HG03469 (cell line): ENCODE measurements around the gene CFAP210.
"Not testable (repeated sequence)": the region's sequence is repeated elsewhere in the genome, so short reads cannot be mapped to it uniquely, and the experiment has no call there.

Source experiments
- ATAC-seq: cut with Tn5 transposase; IDR thresholded peaks from one replicate; pipeline ENCODE4 v1.9.1; 2021; ENCODE audit warnings: mild to moderate bottlenecking, moderate library complexity, moderate number of reproducible peaks; ENCODE audit not compliant: unreplicated experiment

The CFAP210 gene

GRCh38 chr2:169714699-169715098, 20.5 kb upstream of the CFAP210 start:
- no peak for ATAC-seq

- ATAC-seq, result no peak
Measured at GRCh38 chr2:169713331-169713730, 19.1 kb upstream of the CFAP210 start.

- ATAC-seq, result no peak
Measured at GRCh38 chr2:169712791-169713227, 18.6 kb upstream of the CFAP210 start.

- ATAC-seq, result no peak
Measured at GRCh38 chr2:169711751-169712509, 17.7 kb upstream of the CFAP210 start.

- no peak for ATAC-seq
Measured at GRCh38 chr2:169709981-169710380, 15.8 kb upstream of the CFAP210 start.

- no peak for ATAC-seq
Measured at GRCh38 chr2:169709331-169709730, 15.1 kb upstream of the CFAP210 start.

- ATAC-seq, result no peak
Measured at GRCh38 chr2:169707626-169708025, 13.4 kb upstream of the CFAP210 start.

DNA sequence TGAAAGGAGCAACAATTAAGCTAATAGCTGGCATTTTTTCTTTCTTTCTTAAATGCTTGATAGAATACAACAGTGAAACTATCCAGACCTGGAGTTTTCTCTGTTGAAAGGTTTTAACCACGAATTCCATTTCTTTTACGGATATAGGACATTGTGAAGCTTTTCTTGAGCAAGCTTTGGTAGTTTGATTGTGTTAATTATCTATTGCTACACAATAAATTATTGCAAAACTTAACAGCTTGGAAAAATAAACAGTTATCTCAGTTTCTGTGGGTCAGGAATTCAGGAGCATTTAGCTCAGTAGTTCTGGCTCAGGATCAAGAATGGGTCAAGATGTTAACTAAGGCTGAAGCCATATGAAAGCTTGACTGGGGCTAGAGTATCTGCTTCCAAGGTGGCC, 11.7 kb upstream of the CFAP210 start:
- no peak for ATAC-seq

DNA sequence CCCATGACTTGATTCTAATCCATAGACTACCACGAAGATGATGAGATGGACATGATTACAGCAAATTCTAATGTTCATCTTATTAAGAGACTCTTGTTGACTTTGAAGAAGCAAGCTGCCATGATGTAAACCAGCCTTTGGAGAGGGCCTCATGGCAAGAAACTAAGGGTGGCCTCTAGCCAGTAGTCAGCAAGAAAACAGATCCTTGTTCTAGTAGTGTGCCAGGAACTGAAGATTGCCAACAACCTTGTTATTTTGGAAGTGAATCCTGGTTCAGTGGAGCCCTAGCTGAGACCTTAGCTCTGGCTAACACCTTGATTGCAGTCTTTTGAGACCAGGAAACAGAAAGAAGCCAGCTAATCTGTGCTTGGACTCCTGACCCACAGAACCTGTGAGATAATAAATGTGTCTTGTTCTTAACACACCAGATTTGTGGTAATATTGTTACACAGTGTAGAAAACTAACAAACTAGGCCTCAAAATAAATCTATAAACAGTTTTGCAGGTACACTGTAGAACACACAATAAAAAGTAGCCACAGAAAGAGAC, 10.0 kb upstream of the CFAP210 start:
- no peak for ATAC-seq

GRCh38 chr2:169702996-169703395, 8.8 kb upstream of the CFAP210 start:
- ATAC-seq, result no peak

DNA sequence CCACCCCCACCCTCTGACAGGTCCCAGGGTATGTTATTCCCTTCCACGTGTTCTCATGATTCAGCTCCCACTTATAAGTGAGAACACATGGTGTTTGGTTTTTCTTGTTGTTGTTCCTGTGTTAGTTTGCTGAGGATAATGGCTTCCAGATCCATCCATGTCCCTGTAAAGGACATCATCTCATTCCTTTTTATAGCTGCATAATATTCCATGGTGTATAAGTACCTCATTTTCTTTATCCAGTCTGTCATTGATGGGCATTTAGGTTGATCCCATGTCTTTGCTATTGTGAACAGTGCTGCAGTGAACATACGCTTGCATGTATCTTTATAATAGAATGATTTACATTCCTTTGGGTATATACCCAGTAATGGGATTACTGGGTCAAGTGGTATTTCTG, 5.0 kb upstream of the CFAP210 start:
- ATAC-seq, result not testable (repeated sequence)

DNA sequence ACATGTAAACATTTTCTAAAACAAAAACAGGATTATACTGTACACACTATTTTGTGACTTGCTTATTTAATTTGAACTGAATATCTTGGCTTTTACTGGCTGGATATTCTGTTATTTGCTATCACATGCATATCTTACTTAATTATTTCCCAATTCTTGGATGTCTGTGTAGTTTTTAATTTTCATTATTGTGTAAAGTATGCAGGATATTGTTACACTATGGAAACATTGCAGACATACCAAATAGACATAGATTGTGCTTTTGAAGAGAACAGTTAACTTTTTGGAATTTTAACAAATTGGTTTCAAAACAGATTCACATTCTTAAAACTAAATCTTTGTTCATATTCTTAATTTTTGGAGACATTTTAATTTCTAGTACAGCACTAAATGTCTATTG, 2.2 kb upstream of the CFAP210 start:
- no peak for ATAC-seq

GRCh38 chr2:169694894-169695260, 672 bp upstream of the CFAP210 start:
- ATAC-seq, result no peak

- ATAC-seq, result no peak
Measured at GRCh38 chr2:169693360-169693759, 845 bp downstream of the CFAP210 start.

GRCh38 chr2:169692718-169693117, 1.5 kb downstream of the CFAP210 start:
- ATAC-seq, result no peak

- ATAC-seq, result no peak
Measured at GRCh38 chr2:169690958-169691357, 3.2 kb downstream of the CFAP210 start.

- ATAC-seq, result not testable (repeated sequence)
Measured at GRCh38 chr2:169687943-169688342, 6.3 kb downstream of the CFAP210 start.

- ATAC-seq, result not testable (repeated sequence)
Measured at GRCh38 chr2:169686825-169687224, 7.4 kb downstream of the CFAP210 start.

DNA sequence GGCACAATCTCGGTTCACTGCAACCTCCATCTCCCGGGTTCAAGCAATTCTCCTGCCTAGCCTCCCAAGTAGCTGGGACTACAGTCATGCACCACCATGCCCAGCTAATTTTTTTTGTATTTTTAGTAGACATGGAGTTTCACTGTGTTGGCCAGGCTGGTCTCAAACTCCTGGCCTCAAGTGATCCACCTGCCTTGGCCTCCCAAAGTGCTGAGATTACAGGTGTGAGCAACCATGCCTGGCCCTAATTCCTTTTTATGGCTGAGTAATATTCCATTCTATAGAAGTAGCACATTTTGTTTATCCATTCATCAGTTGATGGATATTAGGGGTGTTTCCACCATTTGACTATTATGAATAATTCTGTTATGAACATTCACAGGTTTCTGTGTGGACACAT, 9.5 kb downstream of the CFAP210 start:
- not testable (repeated sequence) for ATAC-seq

DNA sequence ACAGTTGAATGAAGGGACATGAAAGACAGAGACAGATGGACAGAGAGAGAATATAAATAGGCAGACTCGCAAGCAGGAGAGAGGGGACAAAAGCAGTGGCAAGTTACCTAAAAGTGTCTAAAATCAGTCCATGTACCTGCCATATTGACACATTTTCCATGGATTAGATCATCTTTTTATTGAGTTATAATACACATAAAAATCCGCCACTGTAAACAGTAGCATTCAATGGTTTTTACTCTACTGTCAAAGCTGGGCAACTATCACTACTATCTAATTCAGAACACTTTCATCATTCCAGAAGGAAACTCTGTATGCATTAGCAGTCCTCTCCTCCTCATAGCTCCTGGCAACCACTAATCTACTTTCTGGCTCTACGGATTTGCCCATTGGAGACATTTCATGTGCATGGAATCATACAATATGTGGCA, 10.1 kb downstream of the CFAP210 start:
- ATAC-seq, result no peak

GRCh38 chr2:169683425-169684134, 10.6 kb downstream of the CFAP210 start:
- ATAC-seq, result no peak

GRCh38 chr2:169683054-169683424, 11.2 kb downstream of the CFAP210 start:
- no peak for ATAC-seq
